HG03095 (cell line): ENCODE results near the gene RINL.

Experiments
- ATAC-seq: cut with Tn5 transposase; IDR thresholded peaks from one replicate; pipeline ENCODE4 v1.9.1; 2021; ENCODE audit warnings: moderate library complexity; ENCODE audit not compliant: unreplicated experiment

RINL gene, protein sequence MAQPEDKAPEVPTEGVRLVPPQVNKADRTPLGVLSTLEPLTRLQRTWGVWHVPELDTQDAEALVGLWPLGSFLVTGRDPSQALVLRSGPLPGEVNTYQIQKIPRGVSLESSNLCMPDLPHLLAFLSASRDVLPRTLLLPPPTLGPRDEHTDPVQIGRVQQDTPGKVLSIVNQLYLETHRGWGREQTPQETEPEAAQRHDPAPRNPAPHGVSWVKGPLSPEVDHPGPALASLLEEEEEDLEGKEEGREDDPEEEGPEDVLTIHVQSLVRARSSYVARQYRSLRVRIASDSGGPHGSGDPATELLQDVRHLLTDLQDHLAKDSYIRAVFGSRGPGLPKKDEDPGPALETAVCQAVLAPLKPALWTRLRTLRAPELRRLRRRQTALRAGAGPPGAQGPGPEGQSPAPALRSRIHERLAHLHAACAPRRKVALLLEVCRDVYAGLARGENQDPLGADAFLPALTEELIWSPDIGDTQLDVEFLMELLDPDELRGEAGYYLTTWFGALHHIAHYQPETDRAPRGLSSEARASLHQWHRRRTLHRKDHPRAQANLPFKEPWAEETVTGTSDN

DNA sequence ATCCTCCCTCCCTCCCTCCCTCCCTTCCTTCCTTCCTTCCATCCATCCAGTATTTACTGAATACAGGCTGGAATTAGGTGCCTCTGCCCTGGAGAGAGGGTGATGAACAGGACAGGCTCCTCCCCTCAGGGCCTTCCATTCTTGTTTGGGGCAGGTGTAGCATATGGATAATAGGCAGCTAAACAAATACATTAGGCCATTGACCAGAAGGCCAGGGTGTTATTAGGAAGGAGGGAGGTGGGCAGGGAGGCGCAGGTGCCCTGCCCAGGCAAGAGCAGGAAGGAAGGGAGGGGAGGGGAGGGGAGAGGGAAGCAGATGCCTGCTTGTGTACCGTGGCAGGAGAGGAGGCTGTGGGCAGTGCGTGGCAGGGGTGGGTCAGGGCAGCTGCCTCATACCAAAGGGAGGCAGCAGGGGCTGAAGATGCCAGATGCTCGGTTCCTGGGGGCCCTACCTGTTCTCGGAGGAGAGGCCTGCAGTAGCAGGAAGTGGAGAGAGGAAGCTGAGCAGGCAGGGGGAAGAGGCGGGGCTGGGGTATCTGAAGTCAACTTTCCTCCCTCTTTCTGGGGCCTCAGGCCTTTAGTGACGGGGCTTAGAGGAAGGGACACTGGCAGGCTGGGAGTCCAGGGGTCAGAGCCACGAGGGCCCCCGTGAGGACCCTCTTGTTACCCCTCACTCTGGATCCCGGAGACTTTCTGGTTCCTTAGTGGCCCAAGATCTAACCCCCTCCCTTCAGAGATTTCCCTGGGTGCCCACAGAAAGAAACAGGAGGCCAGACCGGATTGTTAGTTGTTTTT, at the start of gene RINL:
Gene RINL (minus strand): TSS at position 495 of the 794 bp plus-strand sequence. CDS start 1,533 bp downstream, outside the sequence.
- ATAC-seq, result no peak

DNA sequence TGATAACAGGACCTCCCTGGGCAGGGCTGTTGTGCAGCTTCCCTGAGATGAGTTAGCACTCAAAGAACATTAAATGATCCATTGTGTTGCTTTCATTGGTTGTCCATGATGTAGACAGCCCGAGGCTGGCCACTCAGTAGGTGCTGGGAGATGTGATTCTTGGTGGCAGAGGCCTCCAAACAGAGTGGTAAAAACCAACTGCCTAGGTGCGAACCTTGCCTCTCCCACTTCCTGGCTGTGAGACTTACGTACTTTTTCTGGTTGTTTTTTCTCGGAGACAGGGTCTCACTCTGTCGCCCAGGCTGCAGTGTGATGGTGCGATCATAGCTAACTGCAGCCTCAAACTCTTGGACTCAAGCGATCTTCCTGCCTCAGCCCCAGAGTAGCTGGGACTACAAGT, 46.3 kb upstream of the RINL start:
- ATAC-seq, result no peak

DNA sequence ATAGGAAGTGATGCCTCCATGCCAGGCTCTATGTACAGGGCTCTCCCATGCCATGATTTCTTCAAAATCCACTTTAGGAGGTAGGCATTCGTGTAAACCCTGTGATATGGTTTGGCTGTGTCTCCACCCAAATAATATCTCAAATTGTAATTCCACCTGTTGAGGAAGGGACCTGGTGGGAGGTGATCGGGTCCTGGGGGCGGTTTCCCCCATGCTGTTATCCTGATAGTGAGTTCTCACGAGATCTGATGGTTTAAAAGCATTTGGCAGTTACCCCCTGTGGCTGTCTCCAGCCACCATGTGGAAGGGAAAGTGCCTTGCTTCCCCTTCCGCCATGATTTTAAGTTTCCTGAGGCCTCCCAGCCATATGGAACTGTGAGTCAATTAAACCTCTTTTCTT, 44.4 kb upstream of the RINL start:
- ATAC-seq, result no peak

DNA sequence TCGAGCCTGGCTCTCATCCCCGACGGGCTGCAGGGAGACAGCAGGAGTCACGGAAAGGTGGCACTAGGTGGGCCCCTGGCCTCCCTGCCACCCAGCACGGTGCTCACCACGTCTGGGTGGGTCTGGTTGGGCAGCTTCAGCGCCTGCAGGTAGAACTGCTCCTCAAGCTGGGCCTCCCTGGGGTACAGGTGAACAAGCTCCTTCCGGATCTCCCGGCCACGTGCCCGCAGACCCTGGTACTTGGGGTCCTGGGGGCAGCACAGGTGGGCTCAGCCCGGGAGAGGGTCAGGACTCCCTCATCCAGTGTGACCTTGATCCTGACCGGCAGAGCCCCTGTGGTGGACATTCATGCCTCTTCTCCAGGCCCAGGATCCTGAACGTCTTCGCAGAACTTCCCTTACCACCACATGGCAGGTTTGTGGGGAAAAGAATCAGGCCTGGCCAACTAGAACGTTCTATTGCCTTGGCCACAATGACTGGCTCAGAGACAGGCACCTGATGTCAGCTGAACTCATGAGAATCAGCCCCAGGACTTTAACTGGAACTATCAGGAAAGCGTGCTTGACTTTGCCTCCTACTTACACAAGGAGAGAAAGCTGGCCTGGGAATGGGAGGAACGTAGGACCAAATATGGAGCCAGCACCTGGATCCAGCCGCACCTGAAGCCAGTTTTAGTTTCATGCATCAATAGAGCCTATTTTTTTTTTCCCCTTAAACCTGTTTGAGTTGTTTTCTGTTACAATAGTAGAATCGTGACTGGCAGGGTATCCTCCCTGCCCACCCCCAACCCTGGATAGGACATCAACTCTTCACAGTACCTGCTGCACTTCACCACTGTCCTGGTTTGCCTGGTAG, 43.6 kb upstream of the RINL start:
- no peak for ATAC-seq

DNA sequence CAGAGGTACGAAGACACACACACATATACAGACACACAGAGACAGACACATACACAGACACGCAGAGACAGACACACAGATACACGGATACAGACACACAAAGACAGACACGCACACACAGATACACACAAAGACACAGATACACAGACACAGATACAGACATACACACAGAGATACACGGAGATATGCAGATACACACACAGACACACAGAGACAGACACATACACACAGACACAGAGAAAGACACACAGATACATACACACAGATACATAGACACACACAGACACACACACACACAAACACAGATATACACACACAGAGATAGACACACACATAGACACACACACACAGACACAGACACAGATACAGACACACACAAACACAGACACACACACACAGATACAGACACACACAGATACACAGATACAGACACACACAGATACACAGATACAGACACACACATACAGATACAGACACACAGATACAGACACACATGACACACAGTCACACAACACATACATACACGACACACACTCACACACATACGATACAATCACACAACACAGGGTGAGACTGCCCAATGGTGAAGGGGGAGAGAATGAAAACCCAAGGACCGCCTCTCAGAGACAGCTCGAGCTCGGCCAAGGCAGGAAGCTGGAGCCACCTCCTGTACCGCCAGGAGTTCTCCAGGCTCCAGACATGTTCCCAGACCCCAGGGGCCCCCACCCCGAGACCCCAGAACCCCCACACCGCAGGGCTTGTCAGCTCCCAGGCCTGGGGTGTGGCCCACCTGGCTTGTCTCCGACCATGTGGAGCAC, 42.7 kb upstream of the RINL start:
- no peak for ATAC-seq

DNA sequence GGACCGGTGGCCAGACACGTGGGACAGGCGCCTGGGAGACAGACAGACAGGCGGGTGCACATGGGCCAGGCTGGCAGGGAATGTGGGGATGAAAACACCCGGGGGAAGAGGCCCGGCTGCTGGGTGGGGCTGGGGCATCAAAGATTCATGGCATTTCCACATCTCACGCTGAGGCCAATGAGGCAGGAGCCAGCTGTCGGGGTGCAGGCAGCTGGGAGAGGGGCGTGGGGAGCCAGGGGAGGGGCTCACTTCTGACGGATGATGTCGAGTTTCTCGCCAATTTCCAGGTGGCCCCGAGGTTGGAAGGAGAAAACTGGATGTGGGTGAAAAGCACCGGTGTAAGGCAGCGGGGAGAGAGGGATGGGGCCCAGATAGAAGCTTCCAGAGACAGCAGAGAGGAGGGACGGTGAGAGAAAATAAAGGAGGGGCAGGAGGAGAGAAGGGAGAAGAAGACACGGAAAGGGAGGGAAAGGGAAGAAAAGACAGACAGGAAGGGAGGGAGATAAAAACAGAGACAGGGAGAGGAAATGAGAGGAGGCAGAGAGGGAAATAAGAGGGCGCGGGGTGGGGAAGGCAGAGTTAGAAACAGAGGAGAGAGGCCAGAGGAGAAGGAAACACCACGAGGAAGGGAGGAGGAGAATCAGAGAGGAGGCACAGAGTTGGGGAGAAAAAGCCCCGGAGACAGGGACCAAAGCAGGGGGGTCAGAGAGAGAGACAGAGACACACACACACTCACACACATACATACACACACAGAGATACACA, 41.9 kb upstream of the RINL start:
- no peak for ATAC-seq

DNA sequence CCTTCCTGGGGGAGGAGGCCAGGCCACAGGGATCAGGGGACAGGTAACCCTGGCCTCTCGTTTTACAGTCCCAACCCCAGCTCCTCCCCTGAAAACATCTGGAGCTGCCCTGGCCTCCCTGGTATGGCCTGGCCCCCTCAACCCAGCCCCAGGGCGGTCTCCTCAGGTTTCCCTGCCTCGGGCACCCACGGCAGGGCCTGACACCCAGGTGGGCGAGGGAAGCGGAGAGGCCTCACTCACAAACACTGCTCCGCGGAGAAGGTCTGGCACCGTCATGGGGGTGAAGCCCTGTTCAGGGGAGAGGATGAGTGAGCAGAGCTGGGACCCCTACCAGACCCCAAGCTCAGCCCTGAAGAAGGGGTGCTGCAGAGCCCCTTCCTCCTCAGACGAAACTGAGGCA, 40.5 kb upstream of the RINL start:
- ATAC-seq, result no peak

DNA sequence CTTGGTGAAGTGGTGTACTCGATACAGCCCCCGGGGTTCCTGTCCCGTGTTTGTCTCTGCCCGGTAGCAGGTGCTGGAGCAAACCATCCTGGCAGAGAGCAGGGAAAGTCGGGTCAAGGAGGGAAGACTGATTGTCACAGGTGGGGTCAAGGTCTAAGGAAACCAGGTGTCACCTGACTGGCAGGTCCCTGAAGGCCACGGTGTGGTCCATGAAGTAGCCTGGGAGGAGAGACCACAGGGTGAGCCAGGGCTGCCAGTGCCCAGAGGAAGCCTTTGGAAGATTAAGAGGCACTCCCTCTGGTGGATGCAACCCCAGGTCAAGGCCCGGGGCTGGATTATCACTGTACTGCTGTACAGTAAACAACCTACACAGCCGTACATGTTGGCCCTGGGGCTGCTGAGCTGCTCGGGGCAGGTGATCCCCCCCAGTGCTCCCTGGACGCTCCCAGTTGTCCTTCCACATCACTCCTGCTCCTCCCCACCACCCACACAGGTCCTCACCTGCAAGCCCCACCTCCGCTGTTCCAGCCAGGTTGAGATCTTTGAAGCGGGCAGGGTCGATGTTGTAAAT, 39.9 kb upstream of the RINL start:
- no peak for ATAC-seq

DNA sequence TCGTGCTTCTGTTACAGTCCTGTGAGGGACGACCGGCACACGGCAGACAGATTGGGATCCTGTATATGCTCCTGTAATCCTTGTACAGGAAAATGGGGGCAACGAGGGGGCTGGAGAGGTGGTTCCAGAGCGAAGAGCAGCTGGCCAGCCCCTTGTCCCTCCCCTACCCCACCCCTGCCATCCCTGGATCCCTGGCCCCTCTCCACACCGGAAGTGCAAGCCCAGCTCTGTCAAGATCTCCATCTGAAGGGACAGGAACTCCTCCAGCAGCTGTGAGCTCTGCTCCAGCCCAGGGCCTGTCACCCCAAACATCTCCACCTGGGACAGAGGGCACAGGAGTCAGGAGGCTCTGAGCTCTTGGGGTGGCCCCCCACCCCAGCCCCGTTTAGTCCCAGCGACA, 39.4 kb upstream of the RINL start:
- no peak for ATAC-seq

DNA sequence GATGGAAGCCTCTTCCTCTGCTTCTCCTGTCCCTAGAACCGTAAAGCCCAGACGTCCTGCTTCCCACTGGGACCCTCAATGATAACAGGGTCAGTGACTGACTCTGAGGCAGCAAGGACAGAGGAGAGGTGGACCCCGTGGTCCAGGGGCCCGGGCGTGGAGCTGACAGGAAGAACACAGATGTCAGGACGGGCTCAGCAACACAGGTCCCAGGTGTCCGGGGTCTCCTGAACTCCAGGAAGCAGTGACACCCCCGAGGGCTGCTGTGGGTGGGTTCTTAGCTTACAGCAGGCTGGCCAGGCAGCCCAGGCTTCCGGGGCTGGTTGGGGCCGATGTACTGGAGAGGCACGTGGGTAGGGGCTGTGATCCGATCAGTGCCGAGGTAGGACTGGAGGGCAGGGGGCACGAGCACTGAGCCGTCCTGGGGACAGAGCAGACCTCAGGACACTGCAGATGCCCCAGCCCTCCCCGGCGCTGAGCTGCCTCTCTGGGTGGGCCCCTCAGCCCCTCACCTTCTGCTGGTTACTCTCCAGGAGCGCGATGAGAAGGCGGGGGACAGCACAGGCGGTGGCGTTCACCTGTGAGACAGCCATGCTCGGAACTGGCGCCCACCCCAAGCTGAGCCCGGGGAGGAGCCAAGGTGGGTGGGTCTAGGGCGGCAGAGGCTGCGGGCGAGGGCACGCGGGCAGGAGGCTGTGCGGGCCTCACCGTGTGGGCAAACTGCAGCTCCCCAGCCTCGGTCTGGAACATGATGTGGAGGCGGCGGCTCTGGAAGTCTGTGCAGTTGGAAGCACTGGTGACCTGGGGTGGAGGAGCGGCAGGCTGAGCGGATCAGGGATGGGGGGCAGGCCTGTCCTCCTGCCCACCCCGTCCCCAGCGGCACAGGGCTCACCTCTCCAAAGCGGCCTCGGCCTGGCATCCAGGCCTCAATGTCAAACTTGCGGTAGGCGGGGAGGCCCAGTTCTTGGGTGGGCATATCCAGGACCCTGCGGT, 37.5 kb upstream of the RINL start:
- ATAC-seq, result no peak

DNA sequence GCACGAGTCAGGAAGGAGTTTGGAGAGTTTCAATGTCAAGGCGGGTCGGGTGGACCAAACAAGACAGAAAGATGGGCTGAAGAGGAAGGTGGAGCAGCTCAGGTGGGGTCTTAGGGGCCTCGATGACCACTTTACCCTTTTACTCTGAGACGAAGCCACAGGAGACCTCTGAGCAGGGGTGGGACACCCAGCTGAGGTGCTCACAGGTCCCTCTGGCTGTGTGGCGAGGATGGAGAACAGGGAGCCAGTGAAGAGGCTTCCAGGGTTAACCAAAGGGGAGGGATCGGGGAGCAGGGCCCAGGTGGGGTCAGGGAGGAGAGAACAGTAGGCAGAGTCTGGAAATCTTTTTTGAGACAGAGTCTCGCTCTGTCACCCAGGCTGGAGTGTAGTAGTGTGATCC, 35.9 kb upstream of the RINL start:
- no peak for ATAC-seq

DNA sequence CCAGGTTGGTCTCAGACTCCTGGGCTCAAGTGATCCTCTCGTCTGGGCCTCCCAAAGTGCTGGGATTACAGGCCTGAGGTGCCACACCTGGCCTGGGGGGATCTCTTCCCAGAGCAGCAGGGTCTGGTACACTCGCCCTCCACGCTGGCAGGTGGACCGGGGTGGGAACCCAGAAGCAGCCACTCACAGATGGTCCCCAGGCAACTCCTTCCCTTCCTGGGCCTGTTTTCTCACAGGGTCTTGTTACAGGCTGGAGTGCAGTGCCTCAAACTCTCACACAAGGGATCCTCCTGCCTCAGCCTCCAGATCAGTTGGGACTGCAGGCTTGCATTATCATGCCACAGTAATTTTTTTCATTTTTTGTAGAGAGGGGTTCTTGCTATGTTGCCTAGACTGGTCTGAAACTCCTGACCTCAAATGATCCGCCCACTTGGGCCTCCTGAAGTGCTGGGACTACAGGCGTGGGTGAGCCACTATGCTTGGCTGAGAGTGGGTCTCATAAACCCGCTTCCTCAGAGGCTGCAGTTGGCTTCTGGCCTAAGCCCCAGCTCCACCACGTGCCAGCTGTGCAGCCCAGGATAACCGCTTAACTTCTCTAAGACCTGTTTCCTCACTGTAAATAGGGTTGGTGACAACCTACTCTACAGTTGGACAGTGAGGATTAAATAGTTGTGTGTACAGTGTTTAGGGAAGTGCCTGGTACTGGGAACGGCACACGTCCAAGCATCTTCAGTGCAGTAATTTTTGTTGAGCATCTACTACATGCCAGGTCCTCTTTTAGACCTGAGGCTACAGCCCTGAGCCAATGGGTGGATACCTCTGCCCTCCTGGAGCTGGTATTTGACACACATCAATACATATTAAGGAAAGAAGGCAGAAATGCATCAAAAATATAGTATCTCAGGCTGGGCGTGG, 34.8 kb upstream of the RINL start:
- ATAC-seq, result no peak

DNA sequence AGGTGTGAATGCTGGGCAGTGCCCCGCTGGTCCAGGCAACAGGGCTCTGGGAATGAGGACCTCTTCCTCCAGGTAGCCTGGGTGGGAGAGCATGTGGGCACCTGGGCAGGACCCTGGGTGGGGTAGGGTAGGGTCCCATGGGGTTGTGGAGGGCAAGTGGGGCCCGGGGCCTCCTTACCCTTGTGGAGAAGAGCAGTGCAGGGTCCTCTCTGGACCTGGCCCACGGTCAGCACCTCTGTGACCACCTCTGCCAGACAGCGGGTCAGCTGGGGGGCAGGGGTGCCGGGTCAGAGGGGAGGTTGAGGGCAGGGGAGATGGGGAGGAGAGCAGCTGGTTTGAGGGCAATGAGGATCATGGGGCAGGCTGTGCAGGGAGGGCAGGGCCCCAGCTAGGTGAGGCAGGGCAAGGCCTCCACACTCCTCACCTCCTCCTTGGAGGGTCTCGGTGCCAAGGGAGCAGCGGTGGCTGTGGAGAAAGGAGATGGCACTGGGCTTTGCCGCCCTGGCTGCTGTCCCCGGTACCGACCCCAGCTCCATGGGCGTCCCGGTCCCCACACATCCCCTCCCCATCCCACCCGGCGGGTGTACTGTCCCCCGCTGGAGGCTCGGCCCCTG, 33.4 kb upstream of the RINL start:
- no peak for ATAC-seq

DNA sequence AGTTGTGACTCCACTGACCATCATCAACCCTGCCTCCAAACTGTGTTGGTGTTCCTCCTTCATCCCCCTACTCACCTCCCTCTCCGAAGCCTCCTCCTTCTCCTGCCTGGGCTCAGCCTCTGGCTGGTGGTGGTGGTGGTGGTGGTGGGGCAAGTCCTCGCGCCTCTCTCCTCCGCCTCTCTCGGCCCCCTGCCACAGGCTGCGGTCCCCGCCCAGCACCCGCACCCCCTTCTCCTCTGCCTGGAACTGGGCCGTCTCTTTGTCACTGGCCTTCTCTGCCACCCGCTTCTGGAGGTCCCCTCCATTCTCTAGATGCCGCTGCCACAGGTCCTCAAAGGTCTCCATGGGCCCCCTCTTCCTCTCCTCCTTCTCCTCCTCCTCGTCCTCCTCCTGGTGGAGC, 32.4 kb upstream of the RINL start:
- no peak for ATAC-seq

DNA sequence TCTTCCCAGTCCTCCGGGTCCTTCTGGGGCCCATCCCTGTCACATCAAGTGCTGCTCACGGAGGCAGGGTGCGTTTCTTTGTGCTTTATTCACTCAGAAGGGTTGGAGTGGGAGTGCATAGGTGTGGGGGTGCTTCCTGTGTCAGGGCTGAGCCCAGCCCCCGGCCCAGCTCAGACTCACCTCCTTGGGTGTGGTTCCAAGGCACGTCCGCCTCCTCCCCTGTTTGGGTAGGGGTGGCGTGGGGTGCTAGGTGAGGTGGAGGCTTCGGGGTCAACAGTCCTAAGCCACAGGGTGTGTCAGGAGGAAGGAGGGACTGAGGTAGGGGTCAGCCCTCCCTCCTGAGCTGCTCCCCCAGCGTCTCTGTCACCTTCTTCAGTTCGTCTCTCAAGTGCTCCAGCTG, 30.8 kb upstream of the RINL start:
- ATAC-seq, result no peak

DNA sequence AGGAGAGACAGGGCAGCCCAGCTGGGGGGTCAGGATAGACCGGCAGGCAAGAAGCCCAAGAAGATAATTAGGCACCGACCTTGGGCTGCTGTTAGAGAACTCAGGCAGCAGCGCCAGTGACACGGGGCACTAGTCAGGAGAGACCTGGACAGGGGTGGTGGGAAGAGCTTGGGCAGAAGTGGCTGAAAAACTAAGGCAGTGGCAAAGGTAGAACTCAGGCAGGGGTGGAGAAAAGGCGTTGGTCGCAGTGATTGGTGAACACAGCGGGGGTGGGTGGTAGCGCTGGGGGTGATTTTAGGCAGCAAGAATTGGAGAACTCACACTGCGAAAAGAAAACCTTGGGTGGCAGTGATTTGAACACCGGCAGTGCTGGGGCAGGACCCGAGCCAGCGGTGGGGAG, 29.6 kb upstream of the RINL start:
- no peak for ATAC-seq
